Measurements from ENCODE around the gene CLEC2D.

Gene CLEC2D

DNA sequence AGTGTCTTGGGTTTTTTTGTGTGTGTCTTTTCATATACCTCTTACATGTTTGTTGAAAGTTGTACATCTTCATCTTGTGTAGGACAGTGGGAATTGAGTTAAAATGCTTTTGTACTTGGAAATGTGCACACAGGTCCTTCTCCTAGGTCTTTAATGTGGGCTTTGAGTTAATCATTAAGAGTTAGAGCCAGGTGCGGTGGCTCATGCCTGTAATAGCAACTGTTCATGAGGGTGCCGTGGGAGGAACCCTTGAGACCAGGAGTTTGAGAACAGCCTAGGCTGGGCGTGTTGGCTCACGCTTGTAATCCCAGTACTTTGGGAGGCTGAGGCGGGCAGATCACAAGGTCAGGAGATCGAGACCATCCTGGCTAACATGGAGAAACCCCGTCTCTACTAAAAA lies 49.5 kb downstream of the CLEC2D start:
- Histone ChIP-seq H3K9me3 (ENCODE audit: control insufficient read depth in 1 of 2, low read length in 2 of 2) (no peaks in the 10 kb centered on the region), H3K36me3 (ENCODE audit: control insufficient read depth in 1 of 2, insufficient read depth in 2 of 2, low read length in 2 of 2) (no peaks in the 10 kb centered on the region), H3K4me1 (ENCODE audit: control insufficient read depth in 1 of 2, insufficient read depth in 2 of 2, low read length in 2 of 2) (no peaks in the 10 kb centered on the region), H3K4me3 (ENCODE audit: low read depth in 1 of 2, low read length in 2 of 2) (no peak overlapping the region), H3K27me3 (ENCODE audit: low read depth, low read length) (no peaks in the 10 kb centered on the region), H3K27ac (ENCODE audit: low read length) (no peak overlapping the region)

DNA sequence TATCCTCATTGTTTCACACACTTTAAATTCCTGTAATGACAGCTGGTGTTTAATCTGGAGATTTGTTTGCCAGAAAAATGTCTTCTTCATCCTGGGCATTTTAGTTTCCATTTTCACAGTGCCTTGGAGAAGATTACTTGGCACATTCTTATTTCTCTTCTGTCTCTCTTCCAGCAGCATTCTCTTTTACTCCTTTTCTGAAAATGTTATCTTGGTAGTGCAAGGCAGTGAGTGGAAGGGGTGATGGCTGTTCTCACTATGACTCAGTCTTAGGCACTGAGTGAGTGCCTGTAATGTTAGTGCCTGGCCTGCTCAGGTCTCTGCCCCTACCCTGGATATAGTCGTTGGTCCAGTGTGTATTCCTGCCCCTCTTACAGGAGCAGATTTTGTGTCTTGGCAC lies 50.3 kb downstream of the CLEC2D start:
- H3K27ac ChIP-seq (ENCODE audit: low read length), result no peak overlapping the region
- no peak overlapping the region for H3K4me3 ChIP-seq (ENCODE audit: low read depth in 1 of 2, low read length in 2 of 2)
- no peaks in the 10 kb centered on the region for H3K4me1 ChIP-seq (ENCODE audit: control insufficient read depth in 1 of 2, insufficient read depth in 2 of 2, low read length in 2 of 2)

DNA sequence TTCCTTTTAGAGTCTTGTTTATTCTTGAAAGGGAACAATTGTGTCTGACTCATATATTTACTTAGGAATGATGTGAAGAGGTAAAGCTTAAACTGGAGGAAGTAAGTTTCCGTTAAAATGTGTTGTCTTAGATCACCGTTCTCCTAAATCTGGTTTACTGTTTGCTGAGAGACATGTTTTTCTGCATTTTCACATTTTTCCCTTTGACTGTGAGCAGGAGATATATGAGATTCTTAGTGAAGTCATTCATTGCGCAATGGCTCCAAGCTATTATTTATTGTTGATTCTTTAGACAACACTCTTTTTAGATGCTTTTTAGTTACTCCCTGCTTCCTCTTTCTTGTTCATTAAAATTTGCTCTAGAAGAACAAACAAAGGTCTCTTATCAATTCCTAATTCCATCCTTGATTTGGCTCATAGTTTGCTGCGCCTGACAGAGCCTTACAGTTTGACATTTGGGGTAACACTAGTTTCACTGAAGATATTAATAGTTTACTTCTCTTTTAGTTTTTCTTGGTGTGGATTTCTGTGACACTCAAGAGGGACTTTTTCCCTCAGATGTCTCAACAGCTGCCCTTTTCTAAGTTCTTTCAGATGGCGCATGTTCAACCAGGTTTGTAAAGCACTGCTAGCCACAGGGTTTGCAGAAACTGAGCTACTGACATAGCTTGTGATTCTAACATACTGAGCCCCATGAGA lies 52.0 kb downstream of the CLEC2D start:
- H3K27ac ChIP-seq (ENCODE audit: low read length), result no peak overlapping the region
- H3K9me3 ChIP-seq (ENCODE audit: control insufficient read depth in 1 of 2, low read length in 2 of 2), result no peaks in the 10 kb centered on the region
- H3K27me3 ChIP-seq (ENCODE audit: low read depth, low read length), result no peaks in the 10 kb centered on the region
- no peaks in the 10 kb centered on the region for H3K4me1 ChIP-seq (ENCODE audit: control insufficient read depth in 1 of 2, insufficient read depth in 2 of 2, low read length in 2 of 2)
- no peak overlapping the region for H3K4me3 ChIP-seq (ENCODE audit: low read depth in 1 of 2, low read length in 2 of 2)
- no peaks in the 10 kb centered on the region for H3K36me3 ChIP-seq (ENCODE audit: control insufficient read depth in 1 of 2, insufficient read depth in 2 of 2, low read length in 2 of 2)

More for the DNA sequence above, 50.3 kb downstream of the CLEC2D start:
- Histone ChIP-seq H3K9me3 (ENCODE audit: control insufficient read depth in 1 of 2, low read length in 2 of 2) (no peaks in the 10 kb centered on the region), H3K27me3 (ENCODE audit: low read depth, low read length) (no peaks in the 10 kb centered on the region), H3K36me3 (ENCODE audit: control insufficient read depth in 1 of 2, insufficient read depth in 2 of 2, low read length in 2 of 2) (no peaks in the 10 kb centered on the region)

DNA sequence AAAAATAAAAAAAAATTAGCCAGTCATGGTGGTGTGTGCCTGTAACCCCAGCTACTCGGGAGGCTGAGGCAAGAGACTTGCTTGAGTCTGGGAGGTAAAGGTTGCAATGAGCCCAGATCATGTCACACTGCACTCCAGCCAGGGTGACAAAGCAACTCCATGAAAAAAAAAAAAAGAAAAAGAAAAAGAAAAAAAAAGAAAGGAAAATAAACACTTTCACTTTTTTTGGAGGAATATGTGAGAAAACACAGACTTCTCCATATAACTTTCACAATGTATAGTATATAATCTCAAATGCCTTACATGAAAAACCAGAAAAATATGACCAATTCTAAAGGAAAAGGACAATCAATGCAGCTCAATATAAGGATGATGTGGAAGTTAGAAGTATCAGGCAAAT lies 54.5 kb downstream of the CLEC2D start:
- no peaks in the 10 kb centered on the region for H3K4me1 ChIP-seq (ENCODE audit: control insufficient read depth in 1 of 2, insufficient read depth in 2 of 2, low read length in 2 of 2)
- H3K27me3 ChIP-seq (ENCODE audit: low read depth, low read length), result no peaks in the 10 kb centered on the region
- H3K4me3 ChIP-seq (ENCODE audit: low read depth in 1 of 2, low read length in 2 of 2), result no peak overlapping the region
- no peak overlapping the region for H3K27ac ChIP-seq (ENCODE audit: low read length)
- no peaks in the 10 kb centered on the region for H3K36me3 ChIP-seq (ENCODE audit: control insufficient read depth in 1 of 2, insufficient read depth in 2 of 2, low read length in 2 of 2)
- H3K9me3 ChIP-seq (ENCODE audit: control insufficient read depth in 1 of 2, low read length in 2 of 2), result no peaks in the 10 kb centered on the region

DNA sequence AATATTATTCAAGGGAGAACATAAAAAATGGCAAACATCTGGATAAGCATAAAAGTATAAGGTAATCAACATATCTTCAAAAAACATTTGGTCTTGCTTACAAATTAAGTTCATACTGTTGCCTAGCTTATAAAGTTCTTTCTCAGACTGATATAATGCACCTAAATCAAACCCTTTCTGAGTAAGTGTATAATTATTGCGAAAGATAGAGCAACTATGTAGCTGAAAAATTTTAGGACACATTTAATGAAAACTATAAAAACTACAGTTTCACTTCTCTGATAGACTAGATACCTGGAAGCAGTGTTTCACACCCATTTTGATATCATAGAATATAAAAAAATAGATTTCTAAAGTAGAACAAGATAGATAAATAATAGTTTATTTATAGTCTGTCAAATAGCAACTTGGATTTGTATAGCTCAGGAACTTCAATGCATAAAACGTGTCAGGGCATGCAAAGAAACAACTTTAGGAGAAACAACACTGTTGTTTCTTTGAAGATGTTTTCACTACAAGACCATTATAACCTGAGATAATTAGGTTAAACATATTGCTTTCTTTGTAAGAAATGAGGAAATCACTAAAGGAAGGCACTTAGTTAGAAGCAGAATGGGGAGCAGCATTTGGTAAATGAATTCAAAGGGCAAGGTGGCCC lies 55.8 kb downstream of the CLEC2D start:
- H3K4me3 ChIP-seq (ENCODE audit: low read depth in 1 of 2, low read length in 2 of 2), result no peak overlapping the region
- no peak overlapping the region for H3K27ac ChIP-seq (ENCODE audit: low read length)
- H3K36me3 ChIP-seq (ENCODE audit: control insufficient read depth in 1 of 2, insufficient read depth in 2 of 2, low read length in 2 of 2), result no peaks in the 10 kb centered on the region
- no peaks in the 10 kb centered on the region for H3K4me1 ChIP-seq (ENCODE audit: control insufficient read depth in 1 of 2, insufficient read depth in 2 of 2, low read length in 2 of 2)
- H3K27me3 ChIP-seq (ENCODE audit: low read depth, low read length), result no peaks in the 10 kb centered on the region
- no peaks in the 10 kb centered on the region for H3K9me3 ChIP-seq (ENCODE audit: control insufficient read depth in 1 of 2, low read length in 2 of 2)

DNA sequence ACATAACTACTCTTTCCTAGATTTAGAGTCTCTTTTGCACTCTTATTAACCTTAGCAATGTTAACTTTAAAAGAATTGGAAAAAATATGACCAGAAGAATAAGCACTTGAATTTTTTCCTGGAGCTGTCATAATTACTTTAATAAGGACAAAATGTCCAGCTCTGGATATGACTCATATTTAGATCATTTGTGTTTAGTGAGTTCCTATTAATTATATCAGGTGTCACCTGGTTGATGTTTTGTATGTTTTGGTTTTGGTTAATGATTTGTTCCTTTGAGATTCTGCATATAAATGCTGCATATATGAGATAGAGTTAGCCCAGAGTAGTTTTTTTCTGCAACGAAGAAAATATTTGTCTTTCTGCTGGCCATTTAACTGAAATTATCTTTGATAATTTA lies 58.3 kb downstream of the CLEC2D start:
- Histone ChIP-seq H3K27ac (ENCODE audit: low read length) (no peak overlapping the region), H3K4me1 (ENCODE audit: control insufficient read depth in 1 of 2, insufficient read depth in 2 of 2, low read length in 2 of 2) (no peaks in the 10 kb centered on the region), H3K9me3 (ENCODE audit: control insufficient read depth in 1 of 2, low read length in 2 of 2) (no peaks in the 10 kb centered on the region), H3K4me3 (ENCODE audit: low read depth in 1 of 2, low read length in 2 of 2) (no peak overlapping the region), H3K27me3 (ENCODE audit: low read depth, low read length) (no peaks in the 10 kb centered on the region), H3K36me3 (ENCODE audit: control insufficient read depth in 1 of 2, insufficient read depth in 2 of 2, low read length in 2 of 2) (no peaks in the 10 kb centered on the region)

DNA sequence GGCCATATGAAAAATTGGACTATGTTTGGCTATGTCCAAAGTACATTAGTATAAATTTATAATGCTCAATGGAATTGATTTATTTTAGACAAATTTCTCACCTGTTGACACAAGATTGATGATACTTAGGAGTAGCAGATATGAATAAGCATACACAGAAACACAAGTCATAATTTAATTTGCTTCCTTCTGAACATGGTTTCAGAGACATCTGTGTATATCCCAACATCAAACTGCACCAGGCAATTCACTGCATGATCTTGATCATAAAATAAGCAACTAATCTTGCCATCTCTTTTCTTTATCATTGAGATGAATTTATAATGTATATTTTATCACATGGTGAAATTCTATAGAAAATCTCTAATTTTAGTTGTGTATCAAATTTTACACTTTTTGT lies 59.6 kb downstream of the CLEC2D start:
- H3K36me3 ChIP-seq (ENCODE audit: control insufficient read depth in 1 of 2, insufficient read depth in 2 of 2, low read length in 2 of 2), result no peaks in the 10 kb centered on the region
- H3K27me3 ChIP-seq (ENCODE audit: low read depth, low read length), result no peaks in the 10 kb centered on the region
- H3K9me3 ChIP-seq (ENCODE audit: control insufficient read depth in 1 of 2, low read length in 2 of 2), result no peaks in the 10 kb centered on the region
- no peaks in the 10 kb centered on the region for H3K4me1 ChIP-seq (ENCODE audit: control insufficient read depth in 1 of 2, insufficient read depth in 2 of 2, low read length in 2 of 2)
- no peak overlapping the region for H3K27ac ChIP-seq (ENCODE audit: low read length)
- H3K4me3 ChIP-seq (ENCODE audit: low read depth in 1 of 2, low read length in 2 of 2), result no peak overlapping the region

DNA sequence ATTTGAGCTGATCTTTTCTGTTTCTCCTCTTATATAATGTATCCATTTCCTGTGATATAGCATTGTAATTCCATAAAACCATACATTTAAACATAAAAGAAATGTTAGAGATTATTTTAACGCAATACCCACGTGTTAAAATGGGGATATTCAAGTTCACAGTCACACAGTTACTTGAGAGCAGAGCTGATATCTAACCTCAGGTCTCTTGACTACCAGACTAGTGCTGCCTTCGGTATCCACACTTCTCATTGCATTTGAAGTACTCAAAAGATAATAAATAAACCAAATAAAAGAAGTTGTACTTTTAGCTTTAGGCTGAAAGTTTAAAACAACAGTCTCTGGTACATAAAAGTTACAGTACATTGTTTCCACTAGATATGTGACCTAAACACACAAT lies 60.5 kb downstream of the CLEC2D start:
- Histone ChIP-seq H3K36me3 (ENCODE audit: control insufficient read depth in 1 of 2, insufficient read depth in 2 of 2, low read length in 2 of 2) (no peaks in the 10 kb centered on the region), H3K9me3 (ENCODE audit: control insufficient read depth in 1 of 2, low read length in 2 of 2) (no peaks in the 10 kb centered on the region), H3K27ac (ENCODE audit: low read length) (no peak overlapping the region), H3K27me3 (ENCODE audit: low read depth, low read length) (no peaks in the 10 kb centered on the region), H3K4me1 (ENCODE audit: control insufficient read depth in 1 of 2, insufficient read depth in 2 of 2, low read length in 2 of 2) (no peaks in the 10 kb centered on the region), H3K4me3 (ENCODE audit: low read depth in 1 of 2, low read length in 2 of 2) (no peak overlapping the region)

DNA sequence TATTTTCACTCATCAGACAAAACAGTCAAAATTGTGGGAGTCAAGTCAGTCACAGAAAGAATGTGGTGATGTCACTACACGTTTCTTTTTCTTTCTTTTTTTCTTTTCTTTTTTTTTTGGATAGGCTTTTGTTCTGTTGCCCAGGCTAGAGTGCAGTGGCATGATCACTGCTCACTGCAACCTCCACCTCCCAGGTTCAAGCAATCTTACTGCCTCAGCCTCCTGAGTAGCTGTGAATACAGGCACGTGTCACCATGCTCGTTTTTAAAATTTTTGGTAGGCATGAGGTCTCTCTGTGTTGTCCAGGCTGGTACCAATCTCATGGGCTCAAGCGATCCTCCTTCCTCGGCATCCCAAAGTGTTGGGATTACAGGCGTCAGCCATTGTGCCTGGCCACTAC lies 61.1 kb downstream of the CLEC2D start:
- no peaks in the 10 kb centered on the region for H3K36me3 ChIP-seq (ENCODE audit: control insufficient read depth in 1 of 2, insufficient read depth in 2 of 2, low read length in 2 of 2)
- no peaks in the 10 kb centered on the region for H3K4me1 ChIP-seq (ENCODE audit: control insufficient read depth in 1 of 2, insufficient read depth in 2 of 2, low read length in 2 of 2)
- H3K27me3 ChIP-seq (ENCODE audit: low read depth, low read length), result no peaks in the 10 kb centered on the region
- no peak overlapping the region for H3K4me3 ChIP-seq (ENCODE audit: low read depth in 1 of 2, low read length in 2 of 2)
- H3K27ac ChIP-seq (ENCODE audit: low read length), result peak overlapping the region; percentile 74
- H3K9me3 ChIP-seq (ENCODE audit: control insufficient read depth in 1 of 2, low read length in 2 of 2), result no peaks in the 10 kb centered on the region

DNA sequence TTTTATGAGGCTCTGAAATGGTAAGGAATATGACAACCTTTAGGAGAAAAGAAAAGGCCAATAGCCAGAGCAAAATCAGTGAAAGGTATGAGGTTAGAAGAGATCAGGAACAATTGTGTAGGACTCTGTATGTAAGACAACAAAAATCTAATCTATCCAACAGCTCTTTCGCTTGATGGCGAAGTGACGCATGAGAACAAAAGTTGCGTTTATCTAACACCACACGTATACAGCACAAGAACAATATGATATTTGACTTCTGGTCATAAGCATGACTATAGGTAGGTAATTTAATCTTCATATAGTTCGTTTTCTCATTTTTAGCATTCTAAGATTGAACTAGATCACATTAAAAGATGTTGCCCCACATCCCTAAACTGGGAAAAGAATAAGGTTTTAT lies 61.9 kb downstream of the CLEC2D start:
- Histone ChIP-seq H3K4me1 (ENCODE audit: control insufficient read depth in 1 of 2, insufficient read depth in 2 of 2, low read length in 2 of 2) (no peaks in the 10 kb centered on the region), H3K4me3 (ENCODE audit: low read depth in 1 of 2, low read length in 2 of 2) (peak overlapping the region in 1 of 2 donors; percentile 11), H3K27me3 (ENCODE audit: low read depth, low read length) (no peaks in the 10 kb centered on the region), H3K9me3 (ENCODE audit: control insufficient read depth in 1 of 2, low read length in 2 of 2) (no peaks in the 10 kb centered on the region), H3K27ac (ENCODE audit: low read length) (peak overlapping the region; percentile 74), H3K36me3 (ENCODE audit: control insufficient read depth in 1 of 2, insufficient read depth in 2 of 2, low read length in 2 of 2) (no peaks in the 10 kb centered on the region)

DNA sequence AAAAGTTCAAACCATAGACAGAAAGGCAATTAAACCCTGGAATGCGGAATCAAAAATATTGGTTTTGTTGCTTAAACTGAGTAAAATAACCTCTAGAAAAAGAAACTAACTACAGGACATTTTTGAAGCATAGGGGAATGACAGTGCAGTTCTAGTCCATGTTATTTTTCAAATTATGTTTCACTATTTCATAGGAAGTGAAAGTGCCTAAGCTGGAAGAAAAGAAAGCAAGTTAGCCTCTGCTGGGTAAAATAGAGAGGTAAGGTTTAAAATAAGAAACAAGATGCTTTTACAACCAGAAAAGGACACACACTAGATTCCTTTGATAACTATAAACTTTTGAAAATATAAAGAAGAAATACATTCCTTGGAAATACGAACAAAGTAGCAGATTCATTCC lies 62.3 kb downstream of the CLEC2D start:
- Histone ChIP-seq H3K36me3 (ENCODE audit: control insufficient read depth in 1 of 2, insufficient read depth in 2 of 2, low read length in 2 of 2) (no peaks in the 10 kb centered on the region), H3K4me1 (ENCODE audit: control insufficient read depth in 1 of 2, insufficient read depth in 2 of 2, low read length in 2 of 2) (no peaks in the 10 kb centered on the region), H3K9me3 (ENCODE audit: control insufficient read depth in 1 of 2, low read length in 2 of 2) (no peaks in the 10 kb centered on the region), H3K4me3 (ENCODE audit: low read depth in 1 of 2, low read length in 2 of 2) (peak overlapping the region in 1 of 2 donors; percentile 11), H3K27me3 (ENCODE audit: low read depth, low read length) (no peaks in the 10 kb centered on the region), H3K27ac (ENCODE audit: low read length) (peak overlapping the region; percentile 74)

Data from muscle layer of duodenum (tissue), 2 donors.